ENCODE results near the gene MZF1.
"Not testable (repeated sequence)": the region's sequence is repeated elsewhere in the genome, so short reads cannot be mapped to it uniquely, and the experiment has no call there.

- TF ChIP-seq EZH2 (IDR thresholded peaks at IDR 0.05; ENCODE audit: borderline replicate concordance, low read depth, low read length, severe bottlenecking); POLR2AphosphoS5 (IDR thresholded peaks at IDR 0.05; ENCODE audit: insufficient read depth, low read depth, low read length); CTCF (IDR thresholded peaks at IDR 0.05; ENCODE audit: extremely low read depth in 1 of 2, insufficient read depth in 1 of 2, low read depth in 1 of 2, low read length in 2 of 2); POLR2A (IDR thresholded peaks at IDR 0.05; ENCODE audit: low read depth, low read length); MAX (IDR thresholded peaks at IDR 0.05; ENCODE audit: insufficient read depth, insufficient read length); GATA2 (IDR thresholded peaks at IDR 0.05; ENCODE audit: insufficient read depth, insufficient read length, low read depth, low read length); JUN (IDR thresholded peaks at IDR 0.05; ENCODE audit: borderline replicate concordance, insufficient read depth, insufficient read length, low read depth): not testable (repeated sequence)
Observed at GRCh38 chr19:58577581-58577980, 4.4 kb upstream of the MZF1 start.
